ENCODE results near the gene MKX. TPM values are rescaled to one million over a fixed set of nuclear protein-coding genes. Genes with fewer than 3 reads are reported as not detected.

Gene MKX, protein sequence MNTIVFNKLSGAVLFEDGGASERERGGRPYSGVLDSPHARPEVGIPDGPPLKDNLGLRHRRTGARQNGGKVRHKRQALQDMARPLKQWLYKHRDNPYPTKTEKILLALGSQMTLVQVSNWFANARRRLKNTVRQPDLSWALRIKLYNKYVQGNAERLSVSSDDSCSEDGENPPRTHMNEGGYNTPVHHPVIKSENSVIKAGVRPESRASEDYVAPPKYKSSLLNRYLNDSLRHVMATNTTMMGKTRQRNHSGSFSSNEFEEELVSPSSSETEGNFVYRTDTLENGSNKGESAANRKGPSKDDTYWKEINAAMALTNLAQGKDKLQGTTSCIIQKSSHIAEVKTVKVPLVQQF
- total RNA-seq (2014; rRNA removed; shearing (Covaris generic)) = 41.4 and 44.1 TPM in 2 replicates
- 35.9 and 36.2 TPM in 2 replicates for polyA plus RNA-seq (2016; fragmentation: Nextera tagmentation; extraction: Ambion mirVana)

- peak within 1 kb of the TSS; percentile 77 for H3K4me3 ChIP-seq
- peak within 1 kb of the TSS; percentile 87 for H3K9ac ChIP-seq
- H3K4me2 ChIP-seq (ENCODE audit: unreplicated experiment) = peak within 1 kb of the TSS; percentile 91
- TF ChIP-seq EZH2 (IDR thresholded peaks at IDR 0.05; ENCODE audit: insufficient read depth, poor library complexity, severe bottlenecking) = no peak
- no peak for TF ChIP-seq EZH2phosphoT487 (IDR thresholded peaks at IDR 0.05; ENCODE audit: insufficient read depth, low read depth)
- 0 out of 2 replicates have a peak within 1 kb of the TSS, but pooled peaks have one; percentile 89 for H3K27ac ChIP-seq
- no peaks in the 10 kb centered on the region for H4K20me1 ChIP-seq (ENCODE audit: insufficient read depth)
- no peaks in the 10 kb centered on the region for H3F3A ChIP-seq (ENCODE audit: insufficient read depth)
- peak; percentile 92 for DNase-seq
- 0 out of 2 replicates have a peak, but pooled peaks cover 2% of the 10 kb centered on the region for H3K36me3 ChIP-seq (ENCODE audit: low read depth)
- peaks cover 14% of the 10 kb centered on the region for H3K27me3 ChIP-seq (replicated peaks; ENCODE audit: insufficient read depth)
- H3K9me3 ChIP-seq (ENCODE audit: low read depth) = no peaks in the 10 kb centered on the region
- peak within 1 kb of the TSS; percentile 80 for H2AFZ ChIP-seq
- 2 to 3% methylated on average over 52 to 68 of the region's 69 CpGs for WGBS, 2 experiments (ENCODE audit: low coverage in 1 of 2, low lambda C conversion rate in 2 of 2, missing lambda C conversion rate in 2 of 2)
- H3K9me2 ChIP-seq (ENCODE audit: insufficient read depth) = no peaks in the 10 kb centered on the region
- peaks cover 7% of the 10 kb centered on the region; the same call in 1 of the 2 replicates for H3K4me1 ChIP-seq (ENCODE audit: insufficient read depth)
- in situ Hi-C loops (cut with MboI) = no loop called here
- peaks cover 26% of the 10 kb centered on the region for H3K79me2 ChIP-seq (ENCODE audit: insufficient read depth)
Observed at GRCh38 chr10:27745732-27746396, at the start of gene MKX. MKX (minus strand) TSS chr10:27745819; CDS start chr10:27743415, 2,404 bp downstream.

DNA sequence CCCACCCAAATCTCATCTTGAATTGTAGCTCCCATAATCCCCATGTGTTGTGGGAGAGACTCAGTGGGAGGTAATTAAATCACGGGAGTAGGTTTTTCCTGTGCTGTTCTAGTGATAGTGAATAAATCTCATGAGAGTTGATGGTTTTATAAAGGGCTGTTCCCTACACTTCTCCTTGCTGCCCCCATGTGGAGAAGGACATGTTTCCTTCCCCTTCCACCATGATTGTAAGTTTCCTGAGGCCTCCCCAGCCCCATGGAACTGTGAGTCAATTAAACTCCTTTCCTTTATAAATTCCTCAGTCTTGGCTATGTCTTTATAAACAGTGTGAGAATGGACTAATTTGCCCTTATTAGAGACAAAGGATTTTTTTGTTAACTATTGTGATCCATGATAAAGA lies 48.5 kb upstream of the MKX start:
- in situ Hi-C loops (cut with MboI) = no loop called here
- Histone ChIP-seq H3K4me1 (ENCODE audit: insufficient read depth) (no peaks in the 10 kb centered on the region), H3K9me3 (ENCODE audit: low read depth) (no peaks in the 10 kb centered on the region), H2AFZ (no peak overlapping the region), H3K27me3 (replicated peaks; ENCODE audit: insufficient read depth) (no peaks in the 10 kb centered on the region), H3K27ac (no peak overlapping the region), H3K79me2 (ENCODE audit: insufficient read depth) (no peaks in the 10 kb centered on the region), H4K20me1 (ENCODE audit: insufficient read depth) (no peaks in the 10 kb centered on the region), H3K9ac (no peak overlapping the region), H3K36me3 (ENCODE audit: low read depth) (no peaks in the 10 kb centered on the region), H3F3A (ENCODE audit: insufficient read depth) (no peaks in the 10 kb centered on the region), H3K9me2 (ENCODE audit: insufficient read depth) (no peaks in the 10 kb centered on the region), H3K4me2 (ENCODE audit: unreplicated experiment) (no peak overlapping the region), H3K4me3 (no peak overlapping the region)
- 24 to 36% methylated on average over 1 of the region's 1 CpG for WGBS, 2 experiments (ENCODE audit: low coverage in 1 of 2, low lambda C conversion rate in 2 of 2, missing lambda C conversion rate in 2 of 2)
- TF ChIP-seq EZH2 (IDR thresholded peaks at IDR 0.05; ENCODE audit: insufficient read depth, poor library complexity, severe bottlenecking) = no peak
- no peak for TF ChIP-seq EZH2phosphoT487 (IDR thresholded peaks at IDR 0.05; ENCODE audit: insufficient read depth, low read depth)
- DNase-seq = peak; percentile 17

DNA sequence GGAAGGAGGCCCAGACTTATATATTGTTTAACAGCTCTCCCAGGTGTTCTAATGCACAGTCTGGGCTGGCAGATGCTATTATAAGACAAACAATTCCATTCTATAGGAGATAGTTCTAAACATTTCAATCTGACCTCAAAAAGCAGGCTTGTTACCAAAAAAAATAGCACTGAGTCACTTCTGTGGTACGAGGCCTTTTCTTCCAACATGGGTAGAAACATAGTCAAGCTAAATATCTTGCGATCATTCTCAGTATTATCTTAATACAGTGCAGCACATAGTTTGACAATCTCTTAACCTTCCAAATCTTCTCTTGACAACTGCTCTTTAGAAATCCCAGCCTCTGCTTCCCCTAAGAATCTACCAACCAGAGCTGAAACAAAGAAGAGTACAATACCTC lies 46.6 kb upstream of the MKX start:
- H3K4me1 ChIP-seq (ENCODE audit: insufficient read depth) = no peaks in the 10 kb centered on the region
- no peak overlapping the region for H2AFZ ChIP-seq
- 72 to 84% methylated on average over 2 of the region's 2 CpGs for WGBS, 2 experiments (ENCODE audit: low coverage in 1 of 2, low lambda C conversion rate in 2 of 2, missing lambda C conversion rate in 2 of 2)
- TF ChIP-seq EZH2 (IDR thresholded peaks at IDR 0.05; ENCODE audit: insufficient read depth, poor library complexity, severe bottlenecking) (no peak), EZH2phosphoT487 (IDR thresholded peaks at IDR 0.05; ENCODE audit: insufficient read depth, low read depth) (no peak)
- H3K79me2 ChIP-seq (ENCODE audit: insufficient read depth) = no peaks in the 10 kb centered on the region
- no peak overlapping the region for H3K9ac ChIP-seq
- no peak overlapping the region for H3K4me2 ChIP-seq (ENCODE audit: unreplicated experiment)
- in situ Hi-C loops (cut with MboI) = no loop called here
- no peaks in the 10 kb centered on the region for H3F3A ChIP-seq (ENCODE audit: insufficient read depth)
- H3K27me3 ChIP-seq (replicated peaks; ENCODE audit: insufficient read depth) = no peaks in the 10 kb centered on the region
- H3K9me2 ChIP-seq (ENCODE audit: insufficient read depth) = no peaks in the 10 kb centered on the region
- H3K36me3 ChIP-seq (ENCODE audit: low read depth) = no peaks in the 10 kb centered on the region
- no peak overlapping the region for H3K27ac ChIP-seq
- no peak overlapping the region for H3K4me3 ChIP-seq
- no peaks in the 10 kb centered on the region for H4K20me1 ChIP-seq (ENCODE audit: insufficient read depth)
- peak; percentile 32 for DNase-seq
- no peaks in the 10 kb centered on the region for H3K9me3 ChIP-seq (ENCODE audit: low read depth)

DNA sequence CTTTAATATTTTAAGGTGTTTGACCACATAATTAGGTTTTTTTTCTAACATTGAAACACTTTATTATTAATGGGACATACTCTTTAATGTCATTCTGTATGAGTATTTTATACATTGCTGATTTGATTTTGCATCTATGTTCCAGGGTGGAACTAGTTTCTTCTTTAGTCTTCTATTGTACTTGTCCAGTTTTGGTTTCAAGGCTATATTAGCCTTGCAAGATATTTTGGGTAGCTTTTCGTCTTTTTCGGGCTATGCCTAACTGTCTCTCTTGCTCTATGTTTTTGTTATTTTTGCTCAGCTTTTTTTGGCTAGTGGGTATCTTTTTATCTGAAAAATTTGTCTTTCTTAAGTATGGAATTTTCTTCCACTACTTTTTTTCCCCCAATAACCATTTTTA lies 38.7 kb upstream of the MKX start:
- in situ Hi-C loops (cut with MboI) = no loop called here
- TF ChIP-seq EZH2phosphoT487 (IDR thresholded peaks at IDR 0.05; ENCODE audit: insufficient read depth, low read depth) (no peak), EZH2 (IDR thresholded peaks at IDR 0.05; ENCODE audit: insufficient read depth, poor library complexity, severe bottlenecking) (no peak)
- Histone ChIP-seq H3K36me3 (ENCODE audit: low read depth) (no peaks in the 10 kb centered on the region), H3K4me1 (ENCODE audit: insufficient read depth) (peaks cover 3% of the 10 kb centered on the region; the same call in 1 of the 2 replicates), H3F3A (ENCODE audit: insufficient read depth) (peaks cover 7% of the 10 kb centered on the region; the same call in 1 of the 2 replicates), H2AFZ (no peak overlapping the region), H3K9me3 (ENCODE audit: low read depth) (no peaks in the 10 kb centered on the region), H3K27ac (no peak overlapping the region), H3K27me3 (replicated peaks; ENCODE audit: insufficient read depth) (no peaks in the 10 kb centered on the region), H4K20me1 (ENCODE audit: insufficient read depth) (no peaks in the 10 kb centered on the region), H3K9me2 (ENCODE audit: insufficient read depth) (no peaks in the 10 kb centered on the region), H3K79me2 (ENCODE audit: insufficient read depth) (no peaks in the 10 kb centered on the region), H3K4me2 (ENCODE audit: unreplicated experiment) (no peak overlapping the region), H3K9ac (no peak overlapping the region), H3K4me3 (no peak overlapping the region)
- WGBS, 2 experiments (ENCODE audit: low coverage in 1 of 2, low lambda C conversion rate in 2 of 2, missing lambda C conversion rate in 2 of 2) = 68 to 79% methylated on average over 2 of the region's 2 CpGs
- DNase-seq = no peak
